ENCODE measurements around the gene RXRG. TPM values are rescaled to one million over a fixed set of nuclear protein-coding genes. Genes with fewer than 3 reads are reported as not detected.

Gene RXRG
- total RNA-seq, 1 donor from 2014 or later = not detected

DNA sequence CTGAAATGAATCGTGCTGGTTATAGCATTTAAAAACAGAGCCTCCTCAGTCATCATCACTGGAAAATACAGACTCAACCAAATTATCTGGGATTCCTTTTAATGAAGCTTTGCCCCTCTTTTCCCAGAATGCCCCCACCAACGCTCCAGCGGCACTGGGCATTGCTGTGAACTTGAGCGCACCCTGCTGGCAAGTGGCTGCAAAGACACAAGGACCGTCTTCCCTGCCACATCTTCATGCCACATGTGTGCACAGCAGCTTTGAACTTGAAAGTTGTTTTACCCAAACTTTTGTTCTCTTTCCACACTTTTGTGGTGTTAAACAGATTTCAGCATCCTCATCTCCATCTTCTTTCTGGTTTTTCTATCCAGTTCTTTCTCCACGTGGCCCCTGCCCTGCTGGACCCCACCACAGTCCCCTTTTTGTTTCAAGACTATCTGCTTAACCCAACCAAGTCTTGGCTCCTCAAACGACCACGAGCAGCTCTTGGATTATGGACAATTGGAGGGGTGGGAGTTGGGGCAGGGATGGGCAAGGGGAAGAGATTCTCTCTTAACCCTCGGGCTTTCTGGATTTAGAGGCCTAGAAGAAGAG is 75.6 kb downstream of the RXRG start:
- Mint-ChIP-seq H3K4me3 (ENCODE audit: unreplicated experiment) (no peak overlapping the region), H3K27ac (ENCODE audit: unreplicated experiment) (no peak overlapping the region), H3K4me1 (ENCODE audit: low read depth, unreplicated experiment) (peaks cover 4% of the 10 kb centered on the region), H3K36me3 (ENCODE audit: low read depth, unreplicated experiment) (no peaks in the 10 kb centered on the region), H3K27me3 (ENCODE audit: low read depth, unreplicated experiment) (peaks cover 95% of the 10 kb centered on the region), H3K9me3 (ENCODE audit: unreplicated experiment) (peaks cover 2% of the 10 kb centered on the region)
- no peak overlapping the region for H3K4me2 ChIP-seq (ENCODE audit: low read length)
- H3K27ac ChIP-seq (ENCODE audit: low read depth, low read length) = no peak overlapping the region
- DNase-seq (ENCODE audit: low read depth) (no peak), FAIRE-seq (no peak)
- peaks cover 3% of the 10 kb centered on the region for H4K20me1 ChIP-seq (ENCODE audit: insufficient read depth, low read length)
- peaks cover 25% of the 10 kb centered on the region for H3K27me3 ChIP-seq (ENCODE audit: insufficient read depth, low read length)
- H3K4me1 ChIP-seq (ENCODE audit: insufficient read depth, low read length) = no peaks in the 10 kb centered on the region
- TF ChIP-seq, protein P1, sequence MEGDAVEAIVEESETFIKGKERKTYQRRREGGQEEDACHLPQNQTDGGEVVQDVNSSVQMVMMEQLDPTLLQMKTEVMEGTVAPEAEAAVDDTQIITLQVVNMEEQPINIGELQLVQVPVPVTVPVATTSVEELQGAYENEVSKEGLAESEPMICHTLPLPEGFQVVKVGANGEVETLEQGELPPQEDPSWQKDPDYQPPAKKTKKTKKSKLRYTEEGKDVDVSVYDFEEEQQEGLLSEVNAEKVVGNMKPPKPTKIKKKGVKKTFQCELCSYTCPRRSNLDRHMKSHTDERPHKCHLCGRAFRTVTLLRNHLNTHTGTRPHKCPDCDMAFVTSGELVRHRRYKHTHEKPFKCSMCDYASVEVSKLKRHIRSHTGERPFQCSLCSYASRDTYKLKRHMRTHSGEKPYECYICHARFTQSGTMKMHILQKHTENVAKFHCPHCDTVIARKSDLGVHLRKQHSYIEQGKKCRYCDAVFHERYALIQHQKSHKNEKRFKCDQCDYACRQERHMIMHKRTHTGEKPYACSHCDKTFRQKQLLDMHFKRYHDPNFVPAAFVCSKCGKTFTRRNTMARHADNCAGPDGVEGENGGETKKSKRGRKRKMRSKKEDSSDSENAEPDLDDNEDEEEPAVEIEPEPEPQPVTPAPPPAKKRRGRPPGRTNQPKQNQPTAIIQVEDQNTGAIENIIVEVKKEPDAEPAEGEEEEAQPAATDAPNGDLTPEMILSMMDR (IDR thresholded peaks at IDR 0.05; ENCODE audit: insufficient read depth, low read depth, low read length) = peak; percentile 63
- no peak for TF ChIP-seq EZH2 (IDR thresholded peaks at IDR 0.05; ENCODE audit: insufficient read depth, low read length)
- no peak overlapping the region for H3K4me3 ChIP-seq (ENCODE audit: insufficient read depth, low read depth, low read length)
- no peaks in the 10 kb centered on the region for H3K79me2 ChIP-seq (ENCODE audit: insufficient read depth, low read length)
- H3K9ac ChIP-seq (ENCODE audit: low read length) = no peak overlapping the region
- H3K9me3 ChIP-seq (ENCODE audit: insufficient read depth, low read depth, low read length) = no peaks in the 10 kb centered on the region
- no peaks in the 10 kb centered on the region for H3K36me3 ChIP-seq (ENCODE audit: insufficient read depth, low read length)
- no peak overlapping the region for H2AFZ ChIP-seq (ENCODE audit: low read depth, low read length)

DNA sequence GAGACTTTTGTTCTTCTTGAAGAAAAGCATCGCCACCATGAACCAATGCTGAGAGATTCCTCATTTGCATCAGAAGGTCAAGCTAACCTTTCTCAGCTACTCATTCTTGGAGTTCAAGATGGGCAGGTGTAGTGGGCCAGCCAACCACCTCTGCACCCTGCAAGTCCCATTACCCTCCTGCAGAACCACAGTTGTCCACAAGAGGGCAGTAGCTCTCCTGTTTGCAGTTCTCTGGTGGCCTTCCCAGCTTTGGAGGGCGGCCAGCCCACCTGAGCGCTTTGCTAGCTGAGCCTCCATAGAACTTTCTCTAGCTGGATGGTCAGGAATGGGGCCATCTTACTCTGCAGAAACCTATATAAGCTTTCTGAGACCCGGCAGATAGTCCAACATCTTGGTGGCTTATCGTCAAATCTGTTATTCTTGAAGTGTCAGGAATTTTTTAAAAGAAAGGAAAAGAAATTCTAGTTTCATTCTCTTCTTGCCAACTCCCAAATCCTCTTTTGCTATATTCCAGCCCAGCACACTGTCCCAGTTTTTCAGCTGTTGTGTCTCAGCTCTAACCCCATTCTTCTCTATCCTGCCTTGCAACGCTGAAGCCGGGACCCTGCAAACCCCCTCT is 77.4 kb downstream of the RXRG start:
- Histone ChIP-seq H3K79me2 (ENCODE audit: insufficient read depth, low read length) (no peaks in the 10 kb centered on the region), H2AFZ (ENCODE audit: low read depth, low read length) (no peak overlapping the region), H3K4me3 (ENCODE audit: insufficient read depth, low read depth, low read length) (no peak overlapping the region), H3K4me2 (ENCODE audit: low read length) (no peak overlapping the region), H3K4me1 (ENCODE audit: insufficient read depth, low read length) (no peaks in the 10 kb centered on the region), H3K36me3 (ENCODE audit: insufficient read depth, low read length) (no peaks in the 10 kb centered on the region), H3K9ac (ENCODE audit: low read length) (no peak overlapping the region), H4K20me1 (ENCODE audit: insufficient read depth, low read length) (peaks cover 3% of the 10 kb centered on the region), H3K27me3 (ENCODE audit: insufficient read depth, low read length) (peaks cover 15% of the 10 kb centered on the region), H3K9me3 (ENCODE audit: insufficient read depth, low read depth, low read length) (no peaks in the 10 kb centered on the region), H3K27ac (ENCODE audit: low read depth, low read length) (no peak overlapping the region)
- Mint-ChIP-seq H3K27ac (ENCODE audit: unreplicated experiment) (no peak overlapping the region), H3K36me3 (ENCODE audit: low read depth, unreplicated experiment) (no peaks in the 10 kb centered on the region), H3K4me1 (ENCODE audit: low read depth, unreplicated experiment) (peaks cover 4% of the 10 kb centered on the region), H3K4me3 (ENCODE audit: unreplicated experiment) (no peak overlapping the region), H3K27me3 (ENCODE audit: low read depth, unreplicated experiment) (peaks cover 87% of the 10 kb centered on the region), H3K9me3 (ENCODE audit: unreplicated experiment) (peaks cover 2% of the 10 kb centered on the region)
- TF ChIP-seq, protein P1 (IDR thresholded peaks at IDR 0.05; ENCODE audit: insufficient read depth, low read depth, low read length) = peak; percentile 90
- no peak for TF ChIP-seq EZH2 (IDR thresholded peaks at IDR 0.05; ENCODE audit: insufficient read depth, low read length)
- DNase-seq (ENCODE audit: low read depth) (peak; percentile 38), FAIRE-seq (no peak)

DNA sequence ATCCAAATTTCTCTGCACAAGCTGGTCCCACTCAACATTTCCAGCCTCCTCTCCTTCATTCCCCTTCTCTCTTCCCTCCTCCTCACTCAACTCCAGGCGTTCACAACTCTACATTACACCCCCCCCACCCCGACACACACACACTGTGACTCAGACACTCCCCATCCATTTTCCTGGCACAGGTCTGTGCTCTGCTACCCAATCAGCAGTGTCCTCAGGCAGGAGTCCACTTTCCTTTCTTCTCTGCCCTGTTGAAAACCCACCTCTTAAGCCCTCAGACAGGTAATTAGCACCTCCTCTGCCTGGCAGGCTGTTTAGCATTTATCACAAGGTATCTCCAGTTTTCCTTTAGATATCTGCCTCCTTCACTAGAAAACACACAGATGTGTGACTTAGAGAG is 79.6 kb downstream of the RXRG start:
- peaks cover 2% of the 10 kb centered on the region for H3K9me3 Mint-ChIP-seq (ENCODE audit: unreplicated experiment)
- H3K27me3 Mint-ChIP-seq (ENCODE audit: low read depth, unreplicated experiment) = peaks cover 86% of the 10 kb centered on the region
- Histone ChIP-seq H3K4me2 (ENCODE audit: low read length) (no peak overlapping the region), H3K9me3 (ENCODE audit: insufficient read depth, low read depth, low read length) (no peaks in the 10 kb centered on the region), H3K4me3 (ENCODE audit: insufficient read depth, low read depth, low read length) (no peak overlapping the region), H3K4me1 (ENCODE audit: insufficient read depth, low read length) (no peaks in the 10 kb centered on the region), H3K27ac (ENCODE audit: low read depth, low read length) (no peak overlapping the region), H3K79me2 (ENCODE audit: insufficient read depth, low read length) (no peaks in the 10 kb centered on the region), H2AFZ (ENCODE audit: low read depth, low read length) (no peak overlapping the region), H3K9ac (ENCODE audit: low read length) (no peak overlapping the region), H3K27me3 (ENCODE audit: insufficient read depth, low read length) (peaks cover 11% of the 10 kb centered on the region), H4K20me1 (ENCODE audit: insufficient read depth, low read length) (peaks cover 3% of the 10 kb centered on the region), H3K36me3 (ENCODE audit: insufficient read depth, low read length) (no peaks in the 10 kb centered on the region)
- H3K27ac Mint-ChIP-seq (ENCODE audit: unreplicated experiment) = no peak overlapping the region
- H3K4me1 Mint-ChIP-seq (ENCODE audit: low read depth, unreplicated experiment) = no peaks in the 10 kb centered on the region
- no peak overlapping the region for H3K4me3 Mint-ChIP-seq (ENCODE audit: unreplicated experiment)
- TF ChIP-seq EZH2 (IDR thresholded peaks at IDR 0.05; ENCODE audit: insufficient read depth, low read length) = no peak
- TF ChIP-seq, protein P1 (IDR thresholded peaks at IDR 0.05; ENCODE audit: insufficient read depth, low read depth, low read length) = no peak
- DNase-seq (ENCODE audit: low read depth) = no peak
- H3K36me3 Mint-ChIP-seq (ENCODE audit: low read depth, unreplicated experiment) = no peaks in the 10 kb centered on the region
- no peak for FAIRE-seq
